ENCODE data around the gene SLCO4A1.

Gene SLCO4A1

DNA sequence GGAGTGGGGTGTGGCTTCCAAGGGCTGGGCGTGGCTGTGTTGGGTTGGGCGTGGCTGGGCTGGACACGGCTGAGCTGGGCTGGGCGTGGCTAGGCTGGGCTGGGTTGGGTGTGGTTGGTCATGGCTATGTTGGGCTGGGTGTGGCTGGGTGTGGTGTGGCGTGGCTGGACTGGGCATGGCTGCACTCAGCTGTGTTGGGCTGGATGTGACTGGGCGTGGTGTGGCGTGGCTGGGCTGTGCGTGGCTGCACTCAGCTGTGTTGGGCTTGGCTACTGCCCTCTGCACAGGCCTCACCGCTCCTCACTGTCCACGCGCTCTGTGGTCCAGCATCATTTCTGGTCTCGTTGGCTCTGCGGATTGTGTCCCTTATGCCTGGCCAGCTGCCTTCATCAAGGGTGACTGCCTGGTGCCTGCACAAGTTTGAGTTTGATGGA lies 43.5 kb upstream of the SLCO4A1 start:
- no peaks in the 10 kb centered on the region for H3K79me1 ChIP-seq (ENCODE audit: low read length)
- H3K4me2 ChIP-seq (ENCODE audit: low read length) = no peak overlapping the region
- H2BK12ac ChIP-seq (ENCODE audit: low read length) = no peak overlapping the region

DNA sequence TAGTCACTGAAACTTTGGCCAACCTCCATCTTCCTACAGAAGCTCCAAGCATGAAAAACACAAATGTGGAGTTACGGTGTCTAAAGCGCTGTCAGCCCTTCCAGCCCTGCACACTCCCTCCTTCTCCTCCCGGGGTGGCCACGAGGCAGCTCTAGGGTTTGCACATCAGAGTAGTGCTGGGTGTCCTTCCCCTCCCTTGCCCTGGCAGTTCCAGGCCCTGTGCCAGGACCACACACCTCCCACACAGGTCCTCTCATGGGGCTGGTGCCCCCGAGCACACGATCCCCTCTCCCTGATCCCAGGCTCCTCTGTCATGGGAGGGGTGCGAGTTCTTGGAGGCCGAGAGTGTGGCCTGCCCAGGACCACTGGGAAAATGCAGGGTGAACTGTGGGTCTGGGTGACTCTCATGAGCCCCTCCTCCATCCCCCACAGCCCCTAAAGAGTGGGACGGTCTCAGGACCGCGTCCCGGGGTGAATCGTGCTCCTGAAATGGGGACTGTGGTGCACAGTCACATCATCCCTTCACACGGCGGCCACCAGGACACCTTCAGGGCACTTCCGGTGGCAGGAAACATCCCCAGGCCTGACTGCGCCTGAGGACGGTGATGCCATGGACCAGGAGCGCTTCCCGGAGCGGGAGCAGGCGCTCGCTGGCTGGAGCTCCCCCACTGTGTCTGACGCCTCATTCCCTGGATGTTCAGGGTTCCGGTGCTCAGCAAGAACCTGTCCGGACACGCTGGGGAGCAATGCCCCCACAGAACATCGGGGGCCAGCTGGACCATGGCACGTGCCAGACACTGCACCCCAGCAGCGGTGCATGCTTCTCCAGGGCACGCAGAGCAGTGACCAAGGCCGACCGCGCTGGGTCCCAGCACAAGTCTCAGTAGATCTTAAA lies 42.8 kb upstream of the SLCO4A1 start:
- Histone ChIP-seq H3K79me1 (ENCODE audit: low read length) (no peaks in the 10 kb centered on the region), H2BK5ac (ENCODE audit: low read depth, low read length, poor library complexity) (no peak overlapping the region), H4K8ac (ENCODE audit: low read depth, low read length) (no peak overlapping the region), H3K4ac (ENCODE audit: low read depth, low read length) (no peak overlapping the region), H3K14ac (ENCODE audit: low read length) (no peak overlapping the region), H3K9ac (ENCODE audit: low read length) (no peak overlapping the region), H3K4me3 (ENCODE audit: low read depth, low read length) (no peak overlapping the region), H3K79me2 (ENCODE audit: control insufficient read depth, insufficient read depth, low read length, poor library complexity) (no peaks in the 10 kb centered on the region), H2AK5ac (ENCODE audit: low read length) (no peak overlapping the region), H2AFZ (ENCODE audit: insufficient read depth, low read length, poor library complexity) (no peak overlapping the region), H3K4me1 (ENCODE audit: control insufficient read depth in 1 of 2, insufficient read depth in 2 of 2, low read length in 2 of 2) (no peaks in the 10 kb centered on the region), H2BK120ac (ENCODE audit: insufficient read depth, low read length, poor library complexity) (no peak overlapping the region), H4K91ac (ENCODE audit: low read depth, low read length) (no peak overlapping the region), H3K9me3 (ENCODE audit: insufficient read depth, low read depth, low read length) (peaks cover 6% of the 10 kb centered on the region), H3K27ac (ENCODE audit: low read depth, low read length) (no peak overlapping the region), H3K27me3 (ENCODE audit: insufficient read depth, low read length) (no peaks in the 10 kb centered on the region), H4K12ac (ENCODE audit: low read depth, low read length) (no peak overlapping the region), H3K18ac (ENCODE audit: low read length) (no peak overlapping the region), H3K4me2 (ENCODE audit: low read length) (no peak overlapping the region), H3K23ac (ENCODE audit: low read length) (no peak overlapping the region), H3K36me3 (ENCODE audit: control insufficient read depth in 1 of 2, insufficient read depth in 2 of 2, low read length in 2 of 2) (no peaks in the 10 kb centered on the region), H2BK12ac (ENCODE audit: low read length) (no peak overlapping the region)
- no peak for DNase-seq
- no CpG with 5 or more reads among the region's 34 CpGs for WGBS (ENCODE audit: extremely low coverage, insufficient coverage, insufficient read length)

More for the DNA sequence above, 43.5 kb upstream of the SLCO4A1 start:
- DNase-seq = no peak
- Histone ChIP-seq H3K9ac (ENCODE audit: low read length) (no peak overlapping the region), H3K14ac (ENCODE audit: low read length) (no peak overlapping the region), H4K8ac (ENCODE audit: low read depth, low read length) (no peak overlapping the region), H3K4me1 (ENCODE audit: control insufficient read depth in 1 of 2, insufficient read depth in 2 of 2, low read length in 2 of 2) (no peaks in the 10 kb centered on the region), H4K91ac (ENCODE audit: low read depth, low read length) (no peak overlapping the region), H3K79me2 (ENCODE audit: control insufficient read depth, insufficient read depth, low read length, poor library complexity) (no peaks in the 10 kb centered on the region), H4K12ac (ENCODE audit: low read depth, low read length) (no peak overlapping the region), H2AK5ac (ENCODE audit: low read length) (no peak overlapping the region), H3K27me3 (ENCODE audit: insufficient read depth, low read length) (no peaks in the 10 kb centered on the region), H3K27ac (ENCODE audit: low read depth, low read length) (no peak overlapping the region), H3K18ac (ENCODE audit: low read length) (no peak overlapping the region), H3K4ac (ENCODE audit: low read depth, low read length) (no peak overlapping the region), H3K36me3 (ENCODE audit: control insufficient read depth in 1 of 2, insufficient read depth in 2 of 2, low read length in 2 of 2) (no peaks in the 10 kb centered on the region), H3K4me3 (ENCODE audit: low read depth, low read length) (peak overlapping the region; percentile 25), H2BK5ac (ENCODE audit: low read depth, low read length, poor library complexity) (no peak overlapping the region), H3K9me3 (ENCODE audit: insufficient read depth, low read depth, low read length) (peaks cover 6% of the 10 kb centered on the region), H2BK120ac (ENCODE audit: insufficient read depth, low read length, poor library complexity) (no peak overlapping the region), H3K23ac (ENCODE audit: low read length) (no peak overlapping the region), H2AFZ (ENCODE audit: insufficient read depth, low read length, poor library complexity) (no peak overlapping the region)
- WGBS (ENCODE audit: extremely low coverage, insufficient coverage, insufficient read length) = no CpG with 5 or more reads among the region's 13 CpGs

DNA sequence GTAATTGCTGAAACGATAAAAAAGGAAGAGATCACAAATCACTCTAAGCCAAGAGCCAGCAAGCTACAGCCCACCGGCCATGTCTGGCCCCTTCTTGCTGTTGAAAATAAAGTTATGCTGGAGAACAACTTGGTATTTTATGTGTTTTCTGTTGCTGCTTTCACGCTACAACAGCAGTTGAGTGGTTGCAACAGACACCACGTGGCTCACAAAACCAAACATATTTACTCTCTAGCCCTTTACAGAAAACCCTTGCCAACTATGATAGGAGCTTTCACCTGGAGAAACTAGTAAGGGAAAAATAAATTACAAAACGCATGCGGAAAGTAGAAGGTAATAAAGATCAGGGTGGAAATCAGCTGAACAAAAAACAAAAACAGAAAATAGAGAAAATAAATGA lies 41.1 kb upstream of the SLCO4A1 start:
- H3K9me3 ChIP-seq (ENCODE audit: insufficient read depth, low read depth, low read length) = peaks cover 8% of the 10 kb centered on the region
- no peaks in the 10 kb centered on the region for H3K79me1 ChIP-seq (ENCODE audit: low read length)
- H3K4me2 ChIP-seq (ENCODE audit: low read length) = no peak overlapping the region

DNA sequence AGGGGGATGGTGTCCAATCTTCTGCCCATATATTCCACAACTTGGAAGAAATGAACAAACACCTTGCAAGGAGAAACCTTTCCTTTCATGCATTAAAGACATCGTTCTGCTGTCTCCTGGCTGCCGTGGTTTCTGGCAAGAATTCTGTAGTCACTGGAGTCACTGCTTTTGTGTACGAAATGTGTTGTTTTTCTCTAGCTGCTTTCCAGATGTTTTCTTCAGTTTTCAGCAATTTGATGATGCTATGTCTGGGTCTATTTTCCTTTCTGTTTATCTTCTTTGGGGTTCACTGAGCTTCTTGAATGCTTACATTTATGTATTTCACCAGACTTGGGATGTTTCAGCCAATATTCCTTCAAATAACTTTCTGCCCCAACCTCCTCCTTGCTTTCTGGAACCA lies 40.6 kb upstream of the SLCO4A1 start:
- Histone ChIP-seq H3K23ac (ENCODE audit: low read length) (no peak overlapping the region), H3K18ac (ENCODE audit: low read length) (no peak overlapping the region), H4K12ac (ENCODE audit: low read depth, low read length) (no peak overlapping the region), H4K8ac (ENCODE audit: low read depth, low read length) (no peak overlapping the region), H3K27ac (ENCODE audit: low read depth, low read length) (no peak overlapping the region), H2BK12ac (ENCODE audit: low read length) (no peak overlapping the region), H2BK5ac (ENCODE audit: low read depth, low read length, poor library complexity) (no peak overlapping the region), H3K4ac (ENCODE audit: low read depth, low read length) (no peak overlapping the region), H3K4me1 (ENCODE audit: control insufficient read depth in 1 of 2, insufficient read depth in 2 of 2, low read length in 2 of 2) (no peaks in the 10 kb centered on the region), H4K91ac (ENCODE audit: low read depth, low read length) (no peak overlapping the region), H3K9me3 (ENCODE audit: insufficient read depth, low read depth, low read length) (peaks cover 8% of the 10 kb centered on the region), H2BK120ac (ENCODE audit: insufficient read depth, low read length, poor library complexity) (no peak overlapping the region), H3K9ac (ENCODE audit: low read length) (no peak overlapping the region), H3K27me3 (ENCODE audit: insufficient read depth, low read length) (no peaks in the 10 kb centered on the region), H2AK5ac (ENCODE audit: low read length) (no peak overlapping the region), H2AFZ (ENCODE audit: insufficient read depth, low read length, poor library complexity) (no peak overlapping the region), H3K4me3 (ENCODE audit: low read depth, low read length) (no peak overlapping the region), H3K79me2 (ENCODE audit: control insufficient read depth, insufficient read depth, low read length, poor library complexity) (no peaks in the 10 kb centered on the region), H3K4me2 (ENCODE audit: low read length) (no peak overlapping the region), H3K36me3 (ENCODE audit: control insufficient read depth in 1 of 2, insufficient read depth in 2 of 2, low read length in 2 of 2) (no peaks in the 10 kb centered on the region), H3K79me1 (ENCODE audit: low read length) (no peaks in the 10 kb centered on the region), H3K14ac (ENCODE audit: low read length) (no peak overlapping the region)
- no CpG with 5 or more reads among the region's 3 CpGs for WGBS (ENCODE audit: extremely low coverage, insufficient coverage, insufficient read length)
- no peak for DNase-seq

More for the DNA sequence above, 41.1 kb upstream of the SLCO4A1 start:
- DNase-seq = no peak
- H2BK5ac ChIP-seq (ENCODE audit: low read depth, low read length, poor library complexity) = no peak overlapping the region
- H3K14ac ChIP-seq (ENCODE audit: low read length) = no peak overlapping the region
- no peak overlapping the region for H2BK120ac ChIP-seq (ENCODE audit: insufficient read depth, low read length, poor library complexity)
- no CpG with 5 or more reads among the region's 6 CpGs for WGBS (ENCODE audit: extremely low coverage, insufficient coverage, insufficient read length)
- H3K23ac ChIP-seq (ENCODE audit: low read length) = no peak overlapping the region
- H3K9ac ChIP-seq (ENCODE audit: low read length) = no peak overlapping the region
- H4K12ac ChIP-seq (ENCODE audit: low read depth, low read length) = no peak overlapping the region
- no peak overlapping the region for H2BK12ac ChIP-seq (ENCODE audit: low read length)
- no peak overlapping the region for H4K8ac ChIP-seq (ENCODE audit: low read depth, low read length)
- H2AK5ac ChIP-seq (ENCODE audit: low read length) = no peak overlapping the region
- H2AFZ ChIP-seq (ENCODE audit: insufficient read depth, low read length, poor library complexity) = no peak overlapping the region
- no peak overlapping the region for H4K91ac ChIP-seq (ENCODE audit: low read depth, low read length)
- H3K4me1 ChIP-seq (ENCODE audit: control insufficient read depth in 1 of 2, insufficient read depth in 2 of 2, low read length in 2 of 2) = no peaks in the 10 kb centered on the region
- H3K18ac ChIP-seq (ENCODE audit: low read length) = no peak overlapping the region
- no peak overlapping the region for H3K27ac ChIP-seq (ENCODE audit: low read depth, low read length)
- H3K36me3 ChIP-seq (ENCODE audit: control insufficient read depth in 1 of 2, insufficient read depth in 2 of 2, low read length in 2 of 2) = no peaks in the 10 kb centered on the region
- H3K79me2 ChIP-seq (ENCODE audit: control insufficient read depth, insufficient read depth, low read length, poor library complexity) = no peaks in the 10 kb centered on the region
- no peak overlapping the region for H3K4me3 ChIP-seq (ENCODE audit: low read depth, low read length)
- H3K27me3 ChIP-seq (ENCODE audit: insufficient read depth, low read length) = no peaks in the 10 kb centered on the region
- H3K4ac ChIP-seq (ENCODE audit: low read depth, low read length) = no peak overlapping the region

Measured in trophoblast cell (in vitro differentiated cells and primary cell).